GM18519 (cell line): ENCODE results near the gene ANK2.

ENCODE experiments used
- ATAC-seq: cut with Tn5 transposase; IDR thresholded peaks from one replicate; pipeline ENCODE4 v1.9.1; 2021; ENCODE audit warnings: mild to moderate bottlenecking, moderate library complexity; ENCODE audit not compliant: unreplicated experiment, low FRiP score

ANK2 gene

GRCh38 chr4:113270520-113271319, 221.3 kb downstream of the ANK2 start:
- no peak for ATAC-seq

- ATAC-seq: no peak
These were observed 223.1 kb downstream of the ANK2 start for GRCh38 chr4:113272523-113272922.

- ATAC-seq: no peak
These were observed 224.3 kb downstream of the ANK2 start for GRCh38 chr4:113273721-113274220.

- no peak for ATAC-seq
These were observed 227.2 kb downstream of the ANK2 start for GRCh38 chr4:113276464-113277170.

- peak; percentile 93 for ATAC-seq
These were observed 229.0 kb downstream of the ANK2 start for GRCh38 chr4:113278324-113278934.

GRCh38 chr4:113285501-113285900, 236.0 kb downstream of the ANK2 start:
- ATAC-seq: no peak

GRCh38 chr4:113288257-113288656, 238.8 kb downstream of the ANK2 start:
- no peak for ATAC-seq

- ATAC-seq: no peak
These were observed 239.2 kb downstream of the ANK2 start for GRCh38 chr4:113288696-113289095.

- ATAC-seq: no peak
These were observed 240.3 kb downstream of the ANK2 start for GRCh38 chr4:113289766-113290165.

GRCh38 chr4:113290666-113291065, 241.2 kb downstream of the ANK2 start:
- ATAC-seq: no peak

- no peak for ATAC-seq
These were observed 243.1 kb downstream of the ANK2 start for GRCh38 chr4:113292371-113293042.

GRCh38 chr4:113293043-113293560, 243.6 kb downstream of the ANK2 start:
- no peak for ATAC-seq

GRCh38 chr4:113293674-113294073, 244.2 kb downstream of the ANK2 start:
- ATAC-seq: no peak

- no peak for ATAC-seq
These were observed 245.5 kb downstream of the ANK2 start for GRCh38 chr4:113294908-113295307.

GRCh38 chr4:113300471-113300928, 251.0 kb downstream of the ANK2 start:
- ATAC-seq: no peak

GRCh38 chr4:113302051-113302450, 252.6 kb downstream of the ANK2 start:
- no peak for ATAC-seq

GRCh38 chr4:113303315-113303714, 253.9 kb downstream of the ANK2 start:
- ATAC-seq: no peak

GRCh38 chr4:113311047-113311446, 261.6 kb downstream of the ANK2 start:
- no peak for ATAC-seq

- ATAC-seq: no peak
These were observed 263.1 kb downstream of the ANK2 start for GRCh38 chr4:113312529-113312928.

- no peak for ATAC-seq
These were observed 265.0 kb downstream of the ANK2 start for GRCh38 chr4:113314426-113314825.
